GM13976 (cell line): ENCODE results near the gene EVC2.

Source experiments
- DNase-seq: peaks from one replicate; pipeline ENCODE4 v3.0.0; 2012; ENCODE audit warnings: low spot score
- CTCF ChIP-seq: IDR thresholded peaks from 2 replicates; pipeline ENCODE4 v1.5.1; 2012; ENCODE audit warnings: borderline replicate concordance, mild to moderate bottlenecking; ENCODE audit not compliant: insufficient read depth; ENCODE audit errors: extremely low read depth, missing control alignments, control extremely low read depth
- in situ Hi-C: fragments of 300-500 bp; cut with MboI; formaldehyde crosslinking; loops from one replicate; pipeline ENCODE4 v1.12.0; 2022; ENCODE audit warnings: low sequenced_read_pairs, mixed read lengths, inconsistent platforms; ENCODE audit not compliant: unreplicated experiment

EVC2 gene

GRCh38 chr4:5686338-5686737, 22.0 kb downstream of the EVC2 start:
- in situ Hi-C loops: no loop called here
- no peak for TF ChIP-seq CTCF
- no peak for DNase-seq

- DNase-seq: no peak
- in situ Hi-C loops: no loop called here
- TF ChIP-seq CTCF: no peak
These were observed 23.1 kb downstream of the EVC2 start for GRCh38 chr4:5685296-5685695.

GRCh38 chr4:5683566-5683965, 24.8 kb downstream of the EVC2 start:
- DNase-seq: no peak
- TF ChIP-seq CTCF: no peak
- in situ Hi-C loops: no loop called here

DNA sequence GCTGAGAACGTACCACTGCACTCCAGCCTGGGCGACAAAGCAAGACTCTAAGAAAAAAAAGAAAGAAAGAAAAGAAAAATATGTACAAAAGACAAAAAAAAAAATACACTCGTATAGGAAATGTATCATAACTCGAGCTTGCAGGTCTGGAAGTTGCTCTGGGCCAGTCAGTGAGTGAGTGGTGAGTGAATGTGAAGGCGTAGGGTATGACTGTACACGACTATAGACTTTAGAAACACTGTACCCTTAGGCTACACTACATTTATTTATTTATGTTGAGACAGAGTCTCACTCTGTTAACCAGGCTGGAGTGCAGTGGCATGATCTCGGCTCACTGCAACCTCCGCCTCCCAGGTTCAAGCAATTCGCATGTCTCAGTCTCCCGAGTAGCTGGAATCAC, 29.4 kb downstream of the EVC2 start:
- TF ChIP-seq CTCF: no peak
- DNase-seq: no peak
- in situ Hi-C loops: no loop called here

DNA sequence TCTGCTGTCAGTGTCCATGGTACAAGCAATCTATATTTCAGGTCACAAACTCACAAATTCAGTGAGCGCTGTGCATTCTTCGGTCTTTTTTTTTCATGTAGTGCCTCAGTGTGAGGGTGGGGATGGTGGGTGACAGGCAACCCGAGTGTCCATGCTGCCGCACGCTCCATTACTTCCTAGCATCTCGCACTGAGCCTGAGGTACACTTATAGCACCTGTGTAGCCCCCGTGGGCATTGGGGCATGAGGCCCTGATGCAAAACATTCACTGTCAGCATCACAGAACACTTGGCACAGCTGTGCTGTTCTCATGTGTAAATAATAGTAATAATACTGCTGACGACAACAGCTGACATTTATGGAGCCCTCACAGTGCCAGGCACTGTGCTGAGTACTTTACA, 31.6 kb downstream of the EVC2 start:
- DNase-seq: no peak
- in situ Hi-C loops: no loop called here
- TF ChIP-seq CTCF: no peak

DNA sequence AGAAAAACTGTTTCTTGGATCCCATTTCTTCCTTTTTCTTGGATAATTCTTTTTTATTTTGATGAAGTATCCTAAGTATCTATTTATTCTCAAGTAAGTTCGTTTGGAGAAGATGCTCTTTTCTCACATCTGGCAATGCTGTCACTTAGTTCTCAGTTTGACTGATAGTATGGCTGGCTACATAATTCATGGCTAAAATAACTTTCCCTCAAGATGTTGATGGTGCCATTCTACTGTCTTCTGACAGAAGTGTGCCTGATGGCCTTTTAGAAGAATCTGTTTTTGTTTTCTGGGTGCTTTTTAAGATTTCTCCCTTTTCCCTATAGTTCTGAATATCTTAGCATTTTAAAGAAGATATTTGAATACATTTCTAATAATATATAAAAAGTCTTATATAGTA, 41.6 kb downstream of the EVC2 start:
- DNase-seq: no peak
- TF ChIP-seq CTCF: no peak
- in situ Hi-C loops: no loop called here

DNA sequence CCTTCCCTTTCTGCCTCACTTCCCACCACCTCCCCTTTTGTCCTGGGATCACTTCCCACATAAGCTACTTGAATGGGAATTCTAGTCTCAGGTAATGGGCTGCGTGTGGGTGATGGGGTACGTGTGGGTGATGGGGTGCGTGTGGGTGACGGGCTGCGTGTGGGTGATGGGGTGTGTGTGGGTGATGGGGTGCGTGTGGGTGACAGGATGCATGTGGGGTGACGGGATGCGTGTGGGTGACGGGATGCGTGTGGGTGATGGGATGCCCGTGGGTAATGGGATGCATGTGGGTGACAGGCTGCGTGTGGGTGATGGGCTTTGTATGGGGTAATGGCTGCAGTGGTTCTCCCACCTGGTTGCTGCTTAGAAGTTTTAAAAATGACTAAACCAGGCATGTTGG, 43.6 kb downstream of the EVC2 start:
- no peak for DNase-seq
- no peak for TF ChIP-seq CTCF
- in situ Hi-C loops: no loop called here
